Ascending aorta (tissue), 2 donors: ENCODE measurements around the gene TSACC. TPM values are rescaled to one million over a fixed set of nuclear protein-coding genes. Genes with fewer than 3 reads are reported as not detected.

Experiments used
- DNase-seq, 2 donors: peaks; one replicate each; pipeline ENCODE4 v3.0.0-alpha.2; 2019; ENCODE audit warnings: low spot score in 2 of 2
- H3K27ac ChIP-seq, 2 donors: fragments of 200-600 bp; sonication (generic); one replicate each; pipeline ENCODE4 v1.5.1; 2016 to 2017; ENCODE audit warnings: mild to moderate bottlenecking in 1 of 2
- H3K27me3 ChIP-seq: fragments of 200-600 bp; sonication (generic); one replicate; pipeline ENCODE4 v1.5.1; 2017
- H3K36me3 ChIP-seq, 2 donors: fragments of 200-600 bp; sonication (generic); one replicate each; pipeline ENCODE4 v1.5.1; 2016
- H3K4me1 ChIP-seq, 2 donors: fragments of 200-600 bp; sonication (generic); one replicate each; pipeline ENCODE4 v1.5.1; 2016 to 2017; ENCODE audit warnings: mild to moderate bottlenecking in 1 of 2
- H3K4me3 ChIP-seq, 2 donors: fragments of 200-600 bp; sonication (generic); one replicate each; pipeline ENCODE4 v1.5.1; 2016 to 2017; ENCODE audit warnings: mild to moderate bottlenecking in 1 of 2
- H3K9me3 ChIP-seq, 2 donors: fragments of 200-600 bp; sonication (generic); one replicate each; pipeline ENCODE4 v1.5.1; 2016
- intact Hi-C: fragments of 100-400 bp; cut with DNase I; formaldehyde crosslinking; loops from one replicate; pipeline ENCODE4 v1.15.1; 2023
- total RNA-seq: library from RNA; depleted of rRNA; stranded (reverse); fragments of >200 nt; gene quantifications from one replicate; pipeline ENCODE4 v1.1.0, GENCODE V29; 2016
- TF ChIP-seq, protein P1 (sequence below), 3 experiments: fragments of 200-600 bp in 2 of 3; fragments of 450-650 bp in 1 of 3; sonication (generic) in 2 of 3; IDR thresholded peaks; one replicate each; pipeline ENCODE4 v1.5.1; 2016 to 2019; ENCODE audit warnings: antibody characterized with exemption in 3 of 3, mild to moderate bottlenecking in 1 of 3, moderate library complexity in 1 of 3

Gene TSACC
- total RNA-seq, 1 donor from 2014 or later: not detected

DNA sequence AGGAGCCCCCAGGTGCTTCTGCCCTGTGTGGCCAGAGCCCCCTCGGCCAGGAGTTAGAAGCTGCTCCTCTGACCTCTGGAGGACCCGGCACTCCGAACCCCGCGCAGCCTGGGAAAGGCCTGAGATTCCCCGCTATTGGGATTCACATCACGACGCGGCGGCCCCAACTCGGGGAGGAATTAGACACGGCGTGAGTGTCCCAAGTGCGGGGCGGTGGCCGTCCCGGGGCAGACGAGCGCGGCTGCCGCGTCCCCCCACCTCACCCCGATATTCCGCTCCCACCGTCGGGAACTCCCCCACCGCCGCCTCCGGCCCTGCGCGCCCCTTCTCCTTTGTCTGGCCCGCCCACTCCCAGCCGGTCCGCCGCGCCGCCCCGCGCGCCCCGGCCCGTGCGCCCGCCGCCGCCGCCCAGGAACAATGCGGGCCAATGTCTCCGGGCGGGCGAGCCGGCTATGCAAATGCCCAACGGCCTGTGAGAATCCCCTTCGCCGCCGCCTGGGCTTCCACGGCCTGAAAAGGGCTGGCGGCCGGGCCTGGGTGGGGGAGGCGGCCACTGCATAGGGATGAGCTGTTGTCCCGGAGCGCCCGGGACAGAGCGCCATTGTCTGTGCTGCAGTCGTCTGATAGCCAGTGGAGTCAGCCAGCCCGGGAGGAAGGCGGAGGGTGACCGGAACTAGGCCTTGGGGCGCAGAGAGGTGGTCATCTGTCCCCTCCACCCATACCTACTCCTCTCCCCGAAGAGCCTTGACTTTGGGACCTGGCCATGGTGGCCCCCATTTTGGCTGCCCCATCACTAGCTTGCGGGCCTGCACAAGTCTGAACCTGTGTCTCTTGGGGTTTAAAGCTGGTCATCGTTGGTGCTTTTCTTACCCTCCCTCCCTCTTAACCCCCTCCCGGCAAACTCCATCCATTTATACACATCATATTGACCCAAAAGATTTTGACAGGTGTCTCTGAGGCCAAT, 50.1 kb downstream of the TSACC start:
- TF ChIP-seq, protein P1, sequence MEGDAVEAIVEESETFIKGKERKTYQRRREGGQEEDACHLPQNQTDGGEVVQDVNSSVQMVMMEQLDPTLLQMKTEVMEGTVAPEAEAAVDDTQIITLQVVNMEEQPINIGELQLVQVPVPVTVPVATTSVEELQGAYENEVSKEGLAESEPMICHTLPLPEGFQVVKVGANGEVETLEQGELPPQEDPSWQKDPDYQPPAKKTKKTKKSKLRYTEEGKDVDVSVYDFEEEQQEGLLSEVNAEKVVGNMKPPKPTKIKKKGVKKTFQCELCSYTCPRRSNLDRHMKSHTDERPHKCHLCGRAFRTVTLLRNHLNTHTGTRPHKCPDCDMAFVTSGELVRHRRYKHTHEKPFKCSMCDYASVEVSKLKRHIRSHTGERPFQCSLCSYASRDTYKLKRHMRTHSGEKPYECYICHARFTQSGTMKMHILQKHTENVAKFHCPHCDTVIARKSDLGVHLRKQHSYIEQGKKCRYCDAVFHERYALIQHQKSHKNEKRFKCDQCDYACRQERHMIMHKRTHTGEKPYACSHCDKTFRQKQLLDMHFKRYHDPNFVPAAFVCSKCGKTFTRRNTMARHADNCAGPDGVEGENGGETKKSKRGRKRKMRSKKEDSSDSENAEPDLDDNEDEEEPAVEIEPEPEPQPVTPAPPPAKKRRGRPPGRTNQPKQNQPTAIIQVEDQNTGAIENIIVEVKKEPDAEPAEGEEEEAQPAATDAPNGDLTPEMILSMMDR (IDR thresholded peaks at IDR 0.05): no peak
- H3K4me3 ChIP-seq: no peak overlapping the region
- H3K27ac ChIP-seq: no peak overlapping the region

DNA sequence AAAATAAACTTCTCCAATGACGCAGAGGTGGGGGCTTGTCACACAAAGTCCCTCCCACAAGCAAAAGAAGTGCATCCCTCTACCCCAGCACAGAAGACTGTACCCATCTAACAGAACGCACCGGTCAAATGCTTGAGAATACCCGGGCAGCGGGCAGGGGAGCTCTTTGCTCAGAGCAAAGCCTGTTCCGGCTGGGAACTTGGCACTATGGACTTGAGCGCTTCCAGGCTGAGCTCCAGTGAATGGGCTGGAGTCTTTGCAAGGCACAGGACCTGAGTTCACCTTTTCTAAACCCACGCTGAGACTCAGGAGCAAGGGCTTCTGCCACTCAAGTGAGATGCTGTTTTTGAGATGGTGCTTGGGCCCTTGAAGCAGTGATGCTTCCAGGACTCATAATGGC, 51.0 kb downstream of the TSACC start:
- Histone ChIP-seq H3K36me3 (no peaks in the 10 kb centered on the region), H3K4me1 (no peaks in the 10 kb centered on the region), H3K9me3 (no peaks in the 10 kb centered on the region), H3K27ac (no peak overlapping the region), H3K27me3 (no peaks in the 10 kb centered on the region), H3K4me3 (no peak overlapping the region)
- TF ChIP-seq, protein P1 (IDR thresholded peaks at IDR 0.05): no peak
- intact Hi-C loops: no loop called here
- no peak for DNase-seq

More for the DNA sequence above, 50.1 kb downstream of the TSACC start:
- intact Hi-C loops: no loop called here
- no peaks in the 10 kb centered on the region for H3K36me3 ChIP-seq
- H3K9me3 ChIP-seq: no peaks in the 10 kb centered on the region
- DNase-seq: no peak
- H3K27me3 ChIP-seq: no peaks in the 10 kb centered on the region
- no peaks in the 10 kb centered on the region for H3K4me1 ChIP-seq

DNA sequence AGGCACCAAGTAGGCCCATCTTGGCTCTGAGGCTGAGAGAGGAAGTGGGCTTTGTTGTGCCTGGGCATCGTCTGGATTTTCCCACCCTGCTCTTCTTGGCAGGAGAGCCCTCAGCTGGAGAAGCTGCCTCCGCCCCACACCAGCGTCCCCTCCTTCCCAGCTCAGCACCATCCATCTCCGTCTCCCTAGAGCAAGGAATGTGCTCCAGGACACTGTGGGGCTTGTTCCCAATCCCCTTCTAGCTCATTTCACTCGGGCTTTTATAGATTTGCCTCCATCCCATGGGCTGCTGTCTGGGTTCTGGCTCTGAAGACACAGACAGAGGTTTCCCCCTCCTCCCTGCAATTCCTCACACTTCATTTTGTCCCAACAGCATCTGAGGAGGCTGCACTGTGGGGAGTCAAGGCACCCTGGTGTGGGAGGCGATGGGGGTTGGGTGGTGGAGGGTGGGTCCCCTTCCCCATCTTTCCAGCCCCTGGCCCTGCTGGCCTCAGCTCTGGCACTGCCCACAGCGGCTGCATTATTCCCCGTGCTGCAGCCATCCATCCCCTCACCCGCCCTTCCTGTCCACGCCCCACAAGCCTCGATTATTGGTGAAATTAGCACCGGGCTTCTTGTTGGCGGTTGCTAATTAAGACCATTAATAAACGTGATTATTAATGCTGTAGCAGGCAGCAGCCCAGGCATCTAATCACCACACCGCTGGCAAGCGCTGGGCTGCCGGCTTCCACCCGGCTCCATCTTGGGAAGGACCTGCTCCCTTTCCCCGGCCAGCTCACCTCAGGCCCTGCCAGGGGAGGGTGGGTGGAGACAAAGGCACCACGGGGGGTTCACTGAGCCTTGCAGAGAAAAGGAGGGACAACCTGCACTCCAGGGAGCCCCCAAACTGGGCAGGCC, 52.4 kb downstream of the TSACC start:
- Histone ChIP-seq H3K4me1 (no peaks in the 10 kb centered on the region), H3K36me3 (no peaks in the 10 kb centered on the region), H3K27ac (no peak overlapping the region), H3K4me3 (no peak overlapping the region), H3K27me3 (no peaks in the 10 kb centered on the region), H3K9me3 (no peaks in the 10 kb centered on the region)
- no peak for DNase-seq
- TF ChIP-seq, protein P1 (IDR thresholded peaks at IDR 0.05): no peak
- intact Hi-C loops: no loop called here

DNA sequence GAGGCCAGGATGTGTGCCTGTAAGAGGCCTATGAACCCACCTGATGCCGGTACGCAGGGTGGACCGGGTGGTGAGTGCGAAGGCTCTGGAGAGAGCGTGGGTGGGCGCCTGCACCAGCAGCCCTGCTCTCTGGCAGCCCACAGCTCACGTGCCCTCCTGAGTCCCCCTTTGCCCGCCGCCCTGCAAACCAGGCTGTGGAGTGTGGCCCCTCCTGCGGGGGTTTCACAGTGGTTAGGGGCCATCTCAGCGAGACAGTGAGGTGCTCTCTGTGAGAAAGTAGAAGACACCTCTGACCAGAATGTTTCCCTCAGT, 53.0 kb downstream of the TSACC start:
- intact Hi-C loops: no loop called here
- H3K27ac ChIP-seq: no peak overlapping the region
- no peak overlapping the region for H3K4me3 ChIP-seq
- no peaks in the 10 kb centered on the region for H3K9me3 ChIP-seq
- H3K27me3 ChIP-seq: no peaks in the 10 kb centered on the region
- H3K4me1 ChIP-seq: no peaks in the 10 kb centered on the region
- no peaks in the 10 kb centered on the region for H3K36me3 ChIP-seq
- no peak for DNase-seq
- TF ChIP-seq, protein P1 (IDR thresholded peaks at IDR 0.05): no peak

DNA sequence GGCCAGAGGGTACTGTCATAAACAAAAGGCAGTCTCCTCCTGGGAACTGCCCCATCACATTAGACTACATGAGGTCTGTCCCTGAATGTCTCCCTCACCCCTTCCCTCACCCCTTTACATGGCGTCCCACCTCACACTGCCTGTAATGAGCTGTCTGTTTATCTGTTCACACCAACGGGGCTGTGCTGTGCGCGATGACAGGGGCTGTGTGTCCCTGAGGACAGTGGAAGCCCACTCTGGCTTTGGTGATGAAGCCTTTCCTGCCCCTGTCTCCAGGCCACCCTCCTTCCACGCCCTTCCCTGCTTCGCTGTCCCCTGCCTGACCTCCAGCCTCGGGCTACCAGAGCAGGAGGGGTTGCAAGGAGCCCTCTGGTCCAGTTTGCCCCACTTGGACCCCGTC, 53.4 kb downstream of the TSACC start:
- no peaks in the 10 kb centered on the region for H3K4me1 ChIP-seq
- no peak for DNase-seq
- intact Hi-C loops: no loop called here
- H3K27me3 ChIP-seq: no peaks in the 10 kb centered on the region
- H3K36me3 ChIP-seq: no peaks in the 10 kb centered on the region
- TF ChIP-seq, protein P1 (IDR thresholded peaks at IDR 0.05): no peak
- H3K27ac ChIP-seq: no peak overlapping the region
- H3K9me3 ChIP-seq: no peaks in the 10 kb centered on the region
- no peak overlapping the region for H3K4me3 ChIP-seq
